ENCODE data around the gene HDAC4. TPM values are rescaled to one million over a fixed set of nuclear protein-coding genes. Genes with fewer than 3 reads are reported as not detected.

The HDAC4 gene
- polyA plus RNA-seq, 1 donor from 2014 or later, result 2.8 TPM

DNA sequence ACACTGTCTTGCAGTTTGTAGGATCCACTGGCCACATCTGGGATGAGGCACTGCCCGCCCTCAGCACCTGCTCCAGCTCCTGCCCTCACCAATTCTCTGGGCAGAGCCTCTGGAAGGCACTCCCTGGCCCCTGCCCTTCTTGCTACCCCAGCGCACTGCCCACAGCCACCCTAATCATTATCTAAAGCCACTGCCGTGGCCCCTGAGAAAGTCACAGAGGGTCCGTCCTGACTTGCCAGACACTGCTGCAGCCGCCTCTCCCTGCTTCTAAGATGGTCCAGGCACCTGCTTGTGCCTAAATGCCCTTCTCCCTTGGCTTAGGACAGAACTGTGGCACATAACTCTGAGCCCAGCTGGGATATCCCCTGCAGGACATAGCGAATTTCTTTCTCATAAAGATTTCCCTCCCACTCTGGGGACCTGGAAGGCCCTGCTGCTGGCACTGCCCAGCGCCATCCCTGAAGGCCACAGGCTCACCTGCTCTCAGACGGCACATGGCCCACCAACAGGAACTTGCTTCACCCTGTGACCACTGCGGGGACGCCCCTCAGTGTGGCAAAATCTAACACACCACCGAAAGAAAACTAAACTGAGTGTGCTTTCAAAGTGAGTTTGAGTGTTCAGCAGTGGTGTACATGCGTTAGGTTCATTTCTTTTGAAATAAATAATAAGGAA, 244.9 kb downstream of the HDAC4 start:
- H3K27me3 Mint-ChIP-seq, result no peaks in the 10 kb centered on the region
- no peak overlapping the region for H3K4me3 Mint-ChIP-seq
- no peak overlapping the region for H3K27ac Mint-ChIP-seq
- peaks cover 0 to 7% (median 4%) of the 10 kb centered on the region in 3 donors for H3K4me1 Mint-ChIP-seq
- peaks cover 9% of the 10 kb centered on the region for H3K36me3 Mint-ChIP-seq
- peaks cover 0 to 2% (median 0%) of the 10 kb centered on the region in 3 donors for H3K9me3 Mint-ChIP-seq

DNA sequence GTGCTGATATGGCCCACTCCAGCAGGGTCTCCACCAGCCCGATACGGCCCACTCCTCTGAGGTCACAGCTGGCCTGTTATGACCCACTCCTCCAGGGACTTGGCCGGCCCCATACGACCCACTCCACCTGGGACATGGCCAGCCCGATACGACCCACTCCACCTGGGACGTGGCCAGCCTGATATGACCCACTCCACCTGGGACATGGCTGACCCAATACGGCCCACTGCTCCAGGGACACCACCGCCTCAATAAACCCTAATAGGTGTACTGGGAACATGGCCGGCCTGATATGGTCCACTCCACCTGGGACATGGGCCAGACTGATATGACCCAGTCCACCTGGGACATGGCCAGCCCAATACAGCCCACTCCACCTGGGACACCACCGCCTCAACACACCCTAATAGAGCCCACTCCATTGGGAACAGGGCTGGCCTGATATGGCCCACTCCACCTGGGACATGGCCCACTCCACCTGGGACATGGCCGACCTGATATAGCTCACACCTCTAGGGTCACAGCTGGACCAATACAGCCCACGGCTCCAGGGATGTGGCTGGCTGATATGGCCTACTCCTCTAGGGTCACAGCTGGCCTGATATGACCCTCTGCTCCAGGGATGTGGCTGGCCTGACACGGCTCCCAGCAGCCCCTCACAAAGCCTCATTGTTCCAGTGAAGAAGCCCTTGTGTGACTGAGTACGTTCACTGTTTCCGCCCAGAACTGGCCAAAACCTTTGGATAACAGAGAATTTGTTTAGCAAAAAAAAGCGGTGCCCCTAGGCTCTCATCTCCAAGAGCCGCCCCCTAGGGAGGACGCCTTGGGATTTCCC, 245.6 kb downstream of the HDAC4 start:
- Mint-ChIP-seq H3K4me1 (peaks cover 0 to 12% (median 9%) of the 10 kb centered on the region in 3 donors), H3K27ac (no peak overlapping the region), H3K27me3 (no peaks in the 10 kb centered on the region), H3K9me3 (peaks cover 2 to 7% (median 2%) of the 10 kb centered on the region in 3 donors), H3K4me3 (no peak overlapping the region), H3K36me3 (peaks cover 11% of the 10 kb centered on the region)

DNA sequence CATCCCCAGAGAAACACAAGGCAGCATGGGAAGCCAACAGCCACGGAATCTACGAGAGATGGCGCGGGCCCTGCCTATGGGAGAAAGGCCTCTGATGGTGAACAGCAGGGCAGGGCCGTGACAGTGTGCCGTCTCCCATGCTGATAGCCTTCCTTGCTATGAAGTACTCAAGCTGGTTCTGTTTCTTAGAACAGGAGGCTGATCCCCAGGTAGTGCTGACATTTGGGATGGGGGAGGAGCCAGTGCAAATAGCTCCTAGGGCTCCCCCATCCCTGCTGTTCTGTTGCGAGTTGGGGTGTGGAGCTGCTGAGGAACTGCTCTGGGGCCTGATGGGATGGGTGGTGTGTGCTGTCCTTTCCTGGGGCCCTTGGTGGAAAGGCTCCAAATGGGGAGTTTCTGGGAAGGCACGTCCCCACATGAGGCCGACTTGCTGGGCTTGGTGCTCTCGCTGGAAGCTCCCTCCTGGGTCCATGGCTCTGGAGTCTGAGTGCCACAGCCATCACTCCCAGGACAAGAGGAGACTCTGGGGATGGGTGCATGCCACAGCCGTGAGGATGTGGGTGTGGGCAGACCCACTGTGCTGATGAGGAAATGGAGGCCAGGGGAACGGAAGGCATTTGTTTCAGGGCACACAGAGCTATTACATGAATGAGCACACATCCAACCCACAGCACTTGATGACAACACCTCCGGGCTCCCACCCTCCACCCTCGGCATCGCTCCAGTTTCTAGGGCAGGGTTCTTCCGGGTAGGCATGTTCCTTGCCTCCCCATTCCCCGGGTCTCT, 246.8 kb downstream of the HDAC4 start:
- Mint-ChIP-seq H3K27ac (peak overlapping the region in 1 of 3 donors; percentile 39), H3K9me3 (peaks cover 2 to 9% (median 3%) of the 10 kb centered on the region in 3 donors), H3K4me1 (peaks cover 0 to 14% (median 11%) of the 10 kb centered on the region in 3 donors), H3K36me3 (peaks cover 7% of the 10 kb centered on the region), H3K27me3 (no peaks in the 10 kb centered on the region), H3K4me3 (no peak overlapping the region)

DNA sequence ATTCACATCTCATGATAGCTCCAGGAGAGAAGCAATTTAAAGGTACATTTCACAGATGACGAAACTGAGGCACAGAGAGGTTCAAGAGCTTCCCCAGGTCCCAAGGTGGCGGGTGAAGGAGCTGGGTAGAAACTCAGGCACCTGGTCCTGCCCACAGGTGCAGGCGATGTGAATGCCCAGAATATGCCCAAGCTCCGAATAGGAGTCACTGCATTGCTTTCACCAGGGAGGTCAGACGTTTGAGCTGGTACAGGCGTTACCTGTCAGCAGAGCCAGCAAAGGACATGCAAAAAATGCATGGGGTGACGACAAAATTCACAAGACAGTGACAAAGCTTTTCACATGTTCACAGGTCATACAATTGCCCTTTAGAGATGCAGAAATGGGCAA, 247.9 kb downstream of the HDAC4 start:
- no peaks in the 10 kb centered on the region for H3K27me3 Mint-ChIP-seq
- peaks cover 2 to 9% (median 3%) of the 10 kb centered on the region in 3 donors for H3K9me3 Mint-ChIP-seq
- no peak overlapping the region for H3K4me3 Mint-ChIP-seq
- H3K4me1 Mint-ChIP-seq, result peaks cover 0 to 10% (median 9%) of the 10 kb centered on the region in 3 donors
- H3K27ac Mint-ChIP-seq, result no peak overlapping the region
- peaks cover 5% of the 10 kb centered on the region for H3K36me3 Mint-ChIP-seq

DNA sequence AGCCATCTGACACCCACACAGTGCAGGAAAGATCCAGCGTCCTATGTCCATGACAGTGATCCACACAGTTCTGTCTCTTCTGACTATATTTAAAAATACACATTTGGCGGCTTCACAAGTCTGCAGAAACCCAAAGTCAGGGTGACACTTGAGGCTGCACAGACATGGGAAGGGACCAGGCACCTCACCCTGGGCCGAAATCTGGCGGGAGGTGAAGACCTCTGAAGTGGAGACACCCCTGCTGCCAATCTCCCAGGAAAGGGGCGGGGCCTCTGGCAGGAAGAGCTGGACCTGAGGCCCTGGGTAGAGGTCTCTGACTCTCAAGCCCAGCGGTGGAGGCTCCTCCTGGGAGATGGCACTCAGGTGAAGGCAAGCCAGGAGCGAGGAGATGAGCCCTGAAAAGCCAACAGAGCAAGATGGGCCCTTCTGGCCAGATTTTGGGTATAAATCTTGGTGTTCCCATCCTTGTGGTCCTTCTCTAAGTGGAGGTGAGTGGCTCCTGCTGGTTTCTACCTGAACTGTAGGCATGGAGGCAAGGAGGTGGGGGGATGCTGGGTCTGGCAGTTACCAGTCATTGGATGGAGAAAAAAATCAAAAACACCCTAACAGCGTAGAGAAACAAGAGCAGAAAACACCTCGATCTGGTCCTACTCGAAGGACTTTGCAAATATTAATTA, 248.4 kb downstream of the HDAC4 start:
- Mint-ChIP-seq H3K27me3 (no peaks in the 10 kb centered on the region), H3K4me1 (peaks cover 0 to 9% (median 9%) of the 10 kb centered on the region in 3 donors), H3K4me3 (no peak overlapping the region), H3K36me3 (peaks cover 5% of the 10 kb centered on the region), H3K27ac (no peak overlapping the region), H3K9me3 (peaks cover 2 to 9% (median 3%) of the 10 kb centered on the region in 3 donors)

DNA sequence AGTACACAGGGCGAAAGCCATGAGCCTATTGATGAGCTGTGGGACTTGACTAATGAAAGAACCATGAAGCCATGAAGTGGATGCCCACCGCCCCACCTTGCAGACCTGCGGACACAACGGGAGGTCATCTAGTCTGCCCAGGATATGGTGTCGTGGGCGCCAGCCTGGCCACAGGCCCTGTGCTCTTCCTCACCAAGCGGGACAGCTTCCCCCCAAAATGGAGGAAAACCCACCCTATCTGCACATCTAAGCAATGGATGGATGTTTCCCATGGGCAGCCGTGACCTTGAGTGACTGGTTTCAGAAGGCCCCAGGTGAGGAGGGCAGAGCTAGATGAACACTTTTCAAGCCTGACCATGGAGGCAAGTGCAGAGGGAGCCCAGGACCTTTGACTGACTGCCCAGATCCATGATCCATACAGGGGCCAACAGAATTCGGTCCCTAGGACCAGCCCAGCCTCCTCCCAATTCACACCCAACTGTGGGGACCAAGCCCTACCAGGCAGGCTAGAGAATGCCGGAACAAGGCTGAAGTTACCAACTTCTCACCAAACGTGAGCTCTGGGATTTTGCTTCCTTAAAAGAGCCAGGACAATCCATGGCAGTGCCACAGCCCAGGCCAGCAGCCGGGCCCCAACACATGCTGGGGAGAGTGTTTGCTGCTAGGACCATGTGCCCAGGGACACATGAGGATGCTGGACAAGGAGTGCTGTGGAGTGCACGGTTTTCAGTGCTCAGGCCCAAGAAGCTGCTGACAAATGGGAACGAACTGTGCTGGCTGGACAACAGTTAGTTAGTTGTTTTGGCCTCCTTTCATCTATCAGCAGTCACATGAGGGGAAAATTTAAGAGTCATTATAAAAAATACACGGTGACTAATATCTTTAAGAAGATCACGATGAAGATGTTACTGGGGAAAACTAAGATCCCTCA, 249.4 kb downstream of the HDAC4 start:
- Mint-ChIP-seq H3K27me3 (no peaks in the 10 kb centered on the region), H3K27ac (peak overlapping the region in 2 of 3 donors; percentile 9 to 88), H3K4me3 (peak overlapping the region in 1 of 4 donors; percentile 37)

DNA sequence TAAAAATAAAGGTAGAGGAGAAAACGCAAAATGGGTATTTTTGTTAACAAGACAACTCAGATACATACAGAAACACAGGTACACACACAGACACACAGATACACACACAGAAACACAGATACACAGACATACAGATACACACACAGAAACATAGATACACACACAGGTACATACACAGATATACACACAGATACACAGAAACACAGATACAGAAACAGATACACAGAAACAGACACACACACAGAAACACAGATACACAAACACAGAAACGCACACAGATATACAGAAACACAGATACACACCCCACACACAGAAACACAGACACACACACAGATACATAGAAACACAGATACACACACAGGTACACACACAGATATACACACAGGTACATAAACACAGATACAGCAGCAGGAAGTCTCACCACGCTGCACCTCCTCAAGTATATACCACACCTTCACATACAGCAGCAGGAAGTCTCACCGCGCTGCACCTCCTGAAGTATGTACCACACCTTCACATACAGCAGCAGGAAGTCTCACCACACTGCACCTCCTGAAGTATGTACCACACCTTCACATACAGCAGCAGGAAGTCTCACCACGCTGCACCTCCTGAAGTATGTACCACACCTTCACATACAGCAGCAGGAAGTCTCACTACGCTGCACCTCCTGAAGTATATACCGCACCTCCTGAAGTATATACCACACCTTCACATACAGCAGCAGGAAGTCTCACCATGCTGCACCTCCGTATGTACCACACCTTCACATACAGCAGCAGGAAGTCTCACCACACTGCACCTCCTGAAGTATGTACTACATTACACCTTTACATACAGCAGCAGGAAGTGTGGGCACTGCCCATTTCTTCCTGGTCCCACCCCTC, 250.5 kb downstream of the HDAC4 start:
- H3K9me3 Mint-ChIP-seq, result peaks cover 2 to 9% (median 3%) of the 10 kb centered on the region in 3 donors
- H3K27me3 Mint-ChIP-seq, result no peaks in the 10 kb centered on the region
- peak overlapping the region in 1 of 4 donors; percentile 37 for H3K4me3 Mint-ChIP-seq
- H3K27ac Mint-ChIP-seq, result peak overlapping the region in 2 of 3 donors; percentile 9 to 88
- H3K36me3 Mint-ChIP-seq, result peaks cover 5% of the 10 kb centered on the region
- peaks cover 0 to 9% (median 9%) of the 10 kb centered on the region in 3 donors for H3K4me1 Mint-ChIP-seq

More for the DNA sequence above, 249.4 kb downstream of the HDAC4 start:
- H3K9me3 Mint-ChIP-seq, result peaks cover 2 to 9% (median 3%) of the 10 kb centered on the region in 3 donors
- H3K36me3 Mint-ChIP-seq, result peaks cover 5% of the 10 kb centered on the region
- H3K4me1 Mint-ChIP-seq, result peaks cover 0 to 9% (median 9%) of the 10 kb centered on the region in 3 donors

DNA sequence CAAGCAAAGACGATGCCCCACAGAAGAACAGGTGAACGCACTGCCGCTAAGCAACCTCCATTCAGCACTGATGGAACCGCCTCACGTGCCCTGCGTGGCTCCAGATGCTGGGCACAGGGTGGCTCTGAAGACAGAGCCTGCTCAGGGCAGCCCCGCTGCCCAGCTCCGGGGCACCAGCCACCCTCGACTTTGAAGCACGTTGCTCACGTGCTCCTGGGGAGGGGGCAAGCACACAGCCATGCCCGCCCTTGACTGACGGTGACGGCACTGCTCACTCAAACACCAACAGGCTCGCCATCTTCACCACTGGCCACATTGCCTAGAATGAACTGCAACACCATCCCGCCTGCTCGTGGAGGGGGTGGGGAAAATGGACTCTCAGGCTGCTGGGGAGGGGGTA, 251.3 kb downstream of the HDAC4 start:
- Mint-ChIP-seq H3K4me3 (no peak overlapping the region), H3K27me3 (no peaks in the 10 kb centered on the region), H3K27ac (no peak overlapping the region), H3K4me1 (peaks cover 0 to 9% (median 9%) of the 10 kb centered on the region in 3 donors), H3K36me3 (peaks cover 8% of the 10 kb centered on the region), H3K9me3 (peaks cover 2 to 9% (median 3%) of the 10 kb centered on the region in 3 donors)

DNA sequence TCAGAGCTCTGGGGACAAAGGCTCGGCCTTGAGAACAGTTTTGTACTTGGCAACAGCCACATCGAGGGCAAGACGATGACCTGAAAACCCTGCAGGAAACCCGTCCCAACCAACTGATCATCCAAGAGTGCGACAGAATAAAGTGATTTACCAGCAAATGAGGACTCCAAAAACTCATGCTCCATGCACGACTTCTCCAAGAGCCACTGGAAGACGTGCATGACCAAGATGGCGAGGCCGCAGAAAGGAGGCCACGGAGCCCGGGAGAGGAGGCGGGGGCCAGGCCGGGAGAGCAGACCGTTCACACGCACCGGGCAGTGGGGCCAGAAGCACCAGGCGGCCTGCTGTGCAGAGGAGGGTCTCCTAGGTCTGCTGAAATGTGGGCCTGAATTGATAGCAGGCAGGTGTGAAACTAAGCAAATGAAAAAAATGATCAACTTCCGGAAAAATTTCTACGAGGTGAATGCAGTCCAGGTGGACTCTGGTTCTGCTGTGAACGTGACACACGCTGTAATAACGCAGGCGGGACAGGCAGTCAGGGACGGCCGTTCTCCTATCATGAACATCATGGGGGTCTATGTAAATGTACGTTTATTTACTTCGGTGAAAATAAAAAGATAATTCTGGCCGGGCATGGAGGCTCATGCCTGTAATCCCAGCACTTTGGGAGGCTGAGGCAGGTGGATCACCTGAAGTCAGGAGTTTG, 252.2 kb downstream of the HDAC4 start:
- Mint-ChIP-seq H3K27me3 (no peaks in the 10 kb centered on the region), H3K36me3 (peaks cover 6% of the 10 kb centered on the region), H3K27ac (no peak overlapping the region), H3K9me3 (peaks cover 2 to 9% (median 3%) of the 10 kb centered on the region in 3 donors), H3K4me3 (no peak overlapping the region), H3K4me1 (peaks cover 0 to 9% (median 9%) of the 10 kb centered on the region in 3 donors)

DNA sequence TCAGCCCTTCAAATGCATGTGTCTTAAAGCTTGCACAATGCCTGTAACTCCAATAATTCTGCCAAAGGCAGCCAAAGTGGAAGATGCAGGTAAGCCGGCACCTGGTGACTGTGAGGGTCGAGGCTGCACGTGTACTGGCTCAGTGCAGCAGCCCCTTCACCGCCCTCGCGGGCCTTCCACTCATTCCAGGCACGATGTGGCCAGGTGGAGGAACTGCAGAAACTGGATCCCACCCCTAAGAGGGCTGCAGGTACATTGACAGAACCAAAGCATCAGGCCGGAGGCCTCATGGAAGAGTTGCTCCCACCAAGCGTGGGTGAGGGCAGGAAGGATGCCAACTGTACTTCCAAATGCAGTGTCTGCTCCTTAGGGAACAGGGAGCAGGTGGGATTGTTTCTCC, 253.4 kb downstream of the HDAC4 start:
- H3K9me3 Mint-ChIP-seq, result peaks cover 2 to 9% (median 3%) of the 10 kb centered on the region in 3 donors
- H3K27me3 Mint-ChIP-seq, result no peaks in the 10 kb centered on the region
- H3K4me1 Mint-ChIP-seq, result peaks cover 0 to 9% (median 9%) of the 10 kb centered on the region in 3 donors
- no peak overlapping the region for H3K4me3 Mint-ChIP-seq
- H3K27ac Mint-ChIP-seq, result no peak overlapping the region
- peaks cover 4% of the 10 kb centered on the region for H3K36me3 Mint-ChIP-seq

DNA sequence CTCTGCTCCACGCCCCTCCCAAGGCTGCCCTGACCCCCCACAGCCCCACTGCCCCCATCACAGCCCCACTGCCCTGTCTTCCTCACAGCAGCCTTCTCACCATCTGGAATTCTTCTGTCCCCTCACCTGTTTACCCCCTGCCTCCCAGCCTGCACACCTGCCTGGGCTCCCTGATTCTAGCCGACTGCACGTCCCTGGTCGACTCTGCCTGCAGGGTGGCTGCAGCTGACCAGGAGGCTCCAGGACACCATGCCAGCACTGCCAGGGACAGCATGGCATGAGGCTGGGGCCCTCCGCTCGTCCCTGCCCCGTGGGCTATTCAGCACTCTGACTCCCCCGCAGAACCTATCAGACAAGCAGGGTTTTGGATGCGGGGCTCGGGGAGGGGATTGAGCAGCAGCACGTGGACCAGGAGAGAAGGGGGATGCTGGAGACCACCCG, 254.1 kb downstream of the HDAC4 start:
- H3K27ac Mint-ChIP-seq, result no peak overlapping the region
- H3K36me3 Mint-ChIP-seq, result peaks cover 7% of the 10 kb centered on the region

DNA sequence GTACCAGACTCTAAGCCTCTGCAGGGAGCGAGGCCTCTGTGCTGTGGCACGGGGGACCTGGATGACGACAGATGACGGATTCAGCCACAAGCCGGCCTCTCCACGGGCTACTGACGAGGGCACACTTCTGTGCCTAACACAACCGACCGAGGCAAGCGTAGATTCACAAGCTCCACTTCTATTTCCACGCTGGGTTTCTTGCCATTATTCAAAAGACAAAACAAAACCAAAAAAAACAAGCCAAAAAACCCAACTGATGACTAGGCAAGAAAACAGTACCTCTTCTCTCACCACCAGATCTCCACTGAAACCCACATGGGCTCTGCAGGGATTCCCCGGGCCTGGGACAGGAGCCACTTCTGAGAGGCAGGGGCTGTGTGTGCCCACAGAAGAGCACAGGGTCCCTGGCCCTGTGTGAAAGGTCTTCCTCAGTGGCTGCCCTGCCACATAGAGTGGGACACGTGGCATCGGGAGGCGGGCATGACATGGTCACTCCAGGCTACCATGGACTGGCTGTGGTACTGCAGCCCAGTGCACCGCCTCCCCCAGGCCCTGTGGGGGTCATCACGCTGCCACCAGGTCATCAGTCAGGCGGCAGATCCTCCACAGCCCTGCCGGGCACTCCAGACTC, 254.7 kb downstream of the HDAC4 start:
- H3K9me3 Mint-ChIP-seq, result peaks cover 2 to 9% (median 3%) of the 10 kb centered on the region in 3 donors
- H3K36me3 Mint-ChIP-seq, result peaks cover 7% of the 10 kb centered on the region
- peaks cover 0 to 9% (median 8%) of the 10 kb centered on the region in 3 donors for H3K4me1 Mint-ChIP-seq
- H3K27ac Mint-ChIP-seq, result no peak overlapping the region
- no peaks in the 10 kb centered on the region for H3K27me3 Mint-ChIP-seq
- H3K4me3 Mint-ChIP-seq, result no peak overlapping the region

More for the DNA sequence above, 254.1 kb downstream of the HDAC4 start:
- no peak overlapping the region for H3K4me3 Mint-ChIP-seq
- peaks cover 0 to 9% (median 9%) of the 10 kb centered on the region in 3 donors for H3K4me1 Mint-ChIP-seq
- peaks cover 2 to 9% (median 3%) of the 10 kb centered on the region in 3 donors for H3K9me3 Mint-ChIP-seq
- H3K27me3 Mint-ChIP-seq, result no peaks in the 10 kb centered on the region
